Middle frontal gyrus (tissue), 1 donor: Measurements from ENCODE around the gene ZBTB43.
"Not testable (repeated sequence)": the region's sequence is repeated elsewhere in the genome, so short reads cannot be mapped to it uniquely, and the experiment has no call there.

Experiments used
- DNase-seq: peaks from one replicate; pipeline ENCODE4 v3.0.0-alpha.2; 2015; ENCODE audit warnings: low spot score; ENCODE audit errors: extremely low spot score

Gene ZBTB43

GRCh38 chr9:126790561-126790960 lies 14.3 kb upstream of the ZBTB43 start:
- no peak for DNase-seq

DNA sequence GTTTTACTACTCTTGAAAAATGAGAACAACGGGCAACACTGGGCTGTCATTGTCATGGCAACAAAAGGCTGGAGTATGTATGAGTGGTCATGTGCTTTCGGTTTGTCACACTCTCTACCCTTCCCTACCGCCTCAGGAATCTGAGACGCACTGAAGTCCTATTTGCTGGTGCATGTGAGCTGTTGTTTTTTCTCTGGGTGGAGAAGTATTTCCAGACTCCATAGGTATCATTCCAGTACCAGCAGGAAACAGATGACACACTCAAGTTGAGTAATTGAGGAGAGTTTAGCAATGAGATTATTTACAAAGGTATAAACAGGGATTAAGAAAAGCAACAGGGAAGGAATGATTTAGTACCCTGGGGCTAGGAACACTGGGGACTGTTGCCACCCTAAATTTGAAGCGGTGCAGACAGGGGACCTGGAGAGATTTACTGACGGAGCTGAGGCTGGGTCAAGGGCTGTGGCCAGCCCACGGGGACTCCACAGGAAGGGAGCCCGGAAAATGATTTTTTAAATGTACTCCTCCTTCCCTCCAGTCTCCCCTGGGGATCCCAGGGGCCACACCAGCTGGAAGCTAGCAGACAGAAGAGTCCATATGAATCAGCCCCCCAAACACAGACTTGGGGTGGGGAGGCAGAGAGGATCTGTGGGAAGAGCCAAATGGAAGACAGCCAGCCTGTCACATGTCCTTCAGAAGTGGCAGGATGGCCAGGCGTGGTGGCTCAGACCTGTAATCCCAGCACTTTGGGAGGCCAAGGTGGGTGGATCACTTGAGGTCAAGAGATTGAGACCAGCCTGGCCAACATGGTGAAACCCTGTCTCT lies 13.2 kb upstream of the ZBTB43 start:
- no peak for DNase-seq

- DNase-seq: no peak
These were observed 11.0 kb upstream of the ZBTB43 start for GRCh38 chr9:126793686-126794417.

GRCh38 chr9:126794441-126794840 lies 10.4 kb upstream of the ZBTB43 start:
- DNase-seq: no peak

GRCh38 chr9:126796758-126797157 lies 8.1 kb upstream of the ZBTB43 start:
- no peak for DNase-seq

DNA sequence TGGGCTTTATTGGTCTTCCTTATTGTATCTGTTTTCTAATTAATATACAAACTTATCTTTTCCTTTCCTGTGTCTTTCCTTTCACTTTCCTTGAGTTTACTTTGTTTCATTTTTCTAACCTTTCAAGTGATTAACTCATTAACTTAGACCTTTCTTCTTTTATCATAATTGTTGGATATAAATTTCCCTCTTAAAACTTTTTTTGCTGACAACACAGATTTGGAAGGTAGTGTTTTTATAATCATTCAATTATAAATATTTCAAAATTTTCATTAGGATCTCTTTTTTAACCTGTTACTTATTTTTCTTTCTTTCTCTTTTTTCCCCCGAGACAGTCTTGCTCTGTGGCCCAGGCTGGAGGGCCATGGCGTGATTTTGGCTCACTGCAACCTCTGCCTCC lies 6.9 kb upstream of the ZBTB43 start:
- DNase-seq: no peak

GRCh38 chr9:126799034-126799433 lies 5.8 kb upstream of the ZBTB43 start:
- DNase-seq: no peak

- no peak for DNase-seq
These were observed 2.4 kb upstream of the ZBTB43 start for GRCh38 chr9:126802318-126803059.

DNA sequence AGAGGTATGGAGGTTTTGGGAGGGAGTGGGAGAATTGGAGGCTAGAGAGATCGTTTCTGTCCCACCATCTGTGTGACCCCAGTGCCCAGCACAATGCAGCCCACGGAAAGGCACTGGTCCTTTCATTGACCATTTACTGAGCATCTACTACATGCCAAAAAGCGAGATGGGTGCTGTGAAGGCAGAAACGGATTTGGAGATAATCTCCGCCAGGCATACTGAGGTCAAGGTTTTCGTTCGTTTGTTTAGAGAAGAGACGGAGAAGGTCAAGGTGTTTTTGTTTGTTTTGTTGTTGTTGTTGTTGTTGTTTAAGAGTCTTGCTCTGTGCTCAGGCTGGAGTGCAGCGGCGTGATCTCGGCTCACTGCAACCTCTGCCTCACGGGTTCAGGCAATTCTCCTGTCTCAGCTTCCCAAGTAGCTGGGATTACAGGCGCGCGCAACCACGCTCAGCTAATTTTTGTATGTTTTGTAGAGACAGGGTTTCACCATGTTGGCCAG lies 593 bp upstream of the ZBTB43 start:
- DNase-seq: no peak

DNA sequence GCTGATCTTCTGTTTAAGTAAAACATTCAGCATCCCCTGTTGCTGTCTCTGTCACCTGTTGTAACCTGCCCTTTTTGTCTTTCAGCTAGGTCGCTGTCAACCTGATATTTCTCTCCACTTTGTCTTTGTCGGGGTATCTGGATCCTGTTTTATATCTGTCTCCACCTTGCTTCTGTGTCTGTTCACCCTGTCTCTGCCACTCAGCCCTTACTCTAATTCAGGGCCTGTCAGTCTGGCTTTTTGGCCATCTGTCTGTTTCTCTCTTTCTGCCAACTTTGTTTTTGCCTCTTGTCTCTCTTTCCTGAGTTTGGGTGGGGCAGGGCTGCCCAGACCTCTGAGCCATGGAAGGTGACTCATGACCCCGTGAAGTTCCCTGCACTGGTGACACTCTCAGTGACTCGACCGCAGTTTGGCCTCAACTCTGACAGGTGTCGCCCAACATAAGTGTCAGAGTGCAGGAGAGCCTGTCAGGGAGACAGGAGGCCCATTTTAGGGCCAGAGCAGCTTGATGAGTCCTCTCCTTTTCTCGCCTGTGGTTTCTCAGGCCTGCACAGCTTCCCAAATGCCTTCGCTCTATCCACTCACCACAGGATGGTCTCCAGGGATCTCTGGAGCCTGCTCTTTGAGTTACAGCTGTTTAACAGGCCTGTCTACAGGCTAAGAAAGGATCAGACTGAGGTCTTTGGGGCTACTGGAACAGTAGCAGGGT lies 868 bp downstream of the ZBTB43 start:
- DNase-seq: no peak

- no peak for DNase-seq
These were observed 1.5 kb downstream of the ZBTB43 start for GRCh38 chr9:126806336-126806735.

- DNase-seq: no peak
These were observed 4.2 kb downstream of the ZBTB43 start for GRCh38 chr9:126809068-126809467.

- not testable (repeated sequence) for DNase-seq
These were observed 5.4 kb downstream of the ZBTB43 start for GRCh38 chr9:126810221-126810620.

DNA sequence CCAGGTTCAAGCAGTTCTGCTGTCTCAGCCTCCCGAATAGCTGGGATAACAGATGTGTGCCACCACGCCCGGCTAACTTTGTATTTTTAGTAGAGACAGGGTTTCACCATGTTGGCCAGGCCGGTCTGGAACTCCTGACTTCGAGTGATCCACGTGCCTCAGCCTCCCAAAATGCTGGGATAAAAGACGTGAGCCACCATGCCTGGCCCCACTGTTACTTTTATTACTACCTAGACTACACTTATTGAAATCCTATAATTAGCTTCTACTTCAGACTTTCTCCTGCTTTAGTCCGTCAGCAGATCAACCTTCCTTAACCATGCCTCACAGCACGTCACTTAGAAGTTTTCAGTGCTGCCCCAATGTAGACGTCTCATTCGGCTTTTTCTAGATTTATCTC lies 8.2 kb downstream of the ZBTB43 start:
- DNase-seq: no peak

DNA sequence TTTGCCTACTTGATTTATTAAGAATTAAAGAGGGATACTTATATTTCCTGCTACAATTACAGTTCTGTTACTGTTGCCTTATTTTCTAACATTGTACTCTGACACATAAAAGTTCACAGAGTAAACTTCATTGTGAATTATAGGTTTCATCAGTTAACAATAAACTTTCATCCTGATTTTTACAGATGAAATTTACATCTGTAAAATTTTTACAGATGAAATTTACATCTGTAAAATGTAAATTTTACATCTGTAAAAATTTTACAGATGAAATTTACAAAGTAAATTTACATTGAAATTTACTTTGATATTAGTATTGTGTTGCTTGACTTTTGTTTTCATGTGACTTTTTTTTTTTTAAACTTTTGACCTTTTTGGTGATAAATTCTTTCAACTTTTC lies 9.3 kb downstream of the ZBTB43 start:
- DNase-seq: peak; percentile 32

GRCh38 chr9:126817615-126818014 lies 12.8 kb downstream of the ZBTB43 start:
- DNase-seq: not testable (repeated sequence)

GRCh38 chr9:126818482-126818881 lies 13.6 kb downstream of the ZBTB43 start:
- DNase-seq: no peak

- DNase-seq: no peak
These were observed 14.6 kb downstream of the ZBTB43 start for GRCh38 chr9:126819482-126819881.

DNA sequence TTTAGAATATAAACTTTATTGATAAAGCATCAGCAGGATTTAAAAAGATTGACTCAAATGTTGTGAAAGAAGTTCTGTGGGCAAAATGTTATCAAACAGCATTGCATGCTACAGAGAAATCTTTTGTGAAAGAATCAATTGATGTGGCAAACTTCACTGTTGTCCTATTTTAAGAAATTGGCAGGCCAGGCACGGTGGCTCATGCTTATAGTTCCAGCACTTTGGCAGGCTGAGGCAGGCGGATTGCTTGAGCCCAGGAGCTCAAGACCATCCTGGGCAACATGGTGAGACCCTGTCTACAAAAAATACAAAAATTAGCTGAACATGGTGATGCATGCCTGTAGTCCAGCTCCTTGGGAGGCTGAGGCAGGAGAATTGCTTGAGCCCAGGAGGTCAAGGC lies 17.4 kb downstream of the ZBTB43 start:
- DNase-seq: peak; percentile 47

DNA sequence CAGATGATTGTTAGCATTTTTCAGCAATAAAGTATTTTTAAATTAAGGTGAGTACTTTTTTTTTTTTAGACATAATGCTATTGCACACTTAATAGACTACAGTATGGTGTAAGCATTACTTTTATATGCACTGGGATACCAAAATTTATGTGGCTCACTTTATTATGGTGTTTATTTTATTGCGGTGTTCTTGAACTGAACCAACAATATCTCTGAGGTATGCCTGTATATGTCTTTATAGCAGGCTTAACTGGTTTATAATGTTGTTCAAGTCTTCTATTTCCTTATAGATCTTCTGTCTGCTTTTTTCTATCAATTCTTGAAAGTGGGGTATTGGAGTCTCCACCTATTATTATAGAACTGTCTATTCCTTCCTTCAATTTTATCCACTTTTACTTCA lies 18.0 kb downstream of the ZBTB43 start:
- DNase-seq: no peak

GRCh38 chr9:126824052-126824451 lies 19.2 kb downstream of the ZBTB43 start:
- not testable (repeated sequence) for DNase-seq
